Uterus (tissue), 2 donors: Measurements from ENCODE around the gene SSC4D.

ENCODE experiments used
- POLR2A ChIP-seq, 2 donors: fragments of 450-650 bp; IDR thresholded peaks; one replicate each; pipeline ENCODE4 v1.6.1; 2016; ENCODE audit warnings: antibody characterized with exemption in 2 of 2, mild to moderate bottlenecking in 1 of 2, moderate library complexity in 1 of 2
- TF ChIP-seq, protein P1 (sequence below), 4 experiments: fragments of 200-600 bp in 2 of 4; fragments of 450-650 bp in 2 of 4; sonication (generic) in 2 of 4; IDR thresholded peaks; one replicate each; pipeline ENCODE4 v1.5.1; 2016 to 2019; ENCODE audit warnings: antibody characterized with exemption in 4 of 4, mild to moderate bottlenecking in 2 of 4, moderate library complexity in 1 of 4

DNA sequence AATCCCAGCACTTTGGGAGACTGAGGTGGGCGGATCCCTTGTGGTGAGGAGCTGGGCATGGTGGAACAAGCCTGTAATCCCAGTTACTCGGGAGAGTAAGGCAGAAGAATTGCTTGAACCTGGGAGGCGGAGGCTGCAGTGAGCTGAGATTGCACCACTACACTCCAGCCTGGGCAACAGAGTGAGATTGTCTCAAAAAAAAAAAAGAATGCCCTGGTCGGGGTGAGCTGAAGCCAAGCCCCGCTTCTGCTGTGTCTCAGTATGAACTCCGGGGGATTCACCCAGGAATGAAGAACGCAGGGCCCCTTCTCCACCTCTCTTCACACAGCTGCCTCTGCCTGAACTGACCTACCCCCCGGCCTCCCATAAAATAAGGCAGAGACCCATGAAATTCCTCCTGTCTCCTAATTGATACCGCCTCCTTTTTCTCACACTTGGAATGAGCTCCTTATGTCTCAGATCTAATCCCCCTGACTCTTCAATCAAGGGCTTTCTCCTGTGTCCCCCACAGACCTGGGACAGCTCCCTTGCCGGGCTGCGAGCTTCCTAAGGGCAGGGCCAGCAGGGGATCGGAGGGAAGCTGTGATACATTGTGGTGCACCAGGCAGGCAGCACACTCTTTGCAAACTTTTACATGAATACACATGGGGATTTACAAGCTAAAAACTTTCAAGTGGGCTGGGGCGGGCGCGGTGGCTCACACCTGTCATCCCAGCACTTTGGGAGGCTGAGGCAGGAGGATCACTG, 14.3 kb upstream of the SSC4D start:
- TF ChIP-seq, protein P1, sequence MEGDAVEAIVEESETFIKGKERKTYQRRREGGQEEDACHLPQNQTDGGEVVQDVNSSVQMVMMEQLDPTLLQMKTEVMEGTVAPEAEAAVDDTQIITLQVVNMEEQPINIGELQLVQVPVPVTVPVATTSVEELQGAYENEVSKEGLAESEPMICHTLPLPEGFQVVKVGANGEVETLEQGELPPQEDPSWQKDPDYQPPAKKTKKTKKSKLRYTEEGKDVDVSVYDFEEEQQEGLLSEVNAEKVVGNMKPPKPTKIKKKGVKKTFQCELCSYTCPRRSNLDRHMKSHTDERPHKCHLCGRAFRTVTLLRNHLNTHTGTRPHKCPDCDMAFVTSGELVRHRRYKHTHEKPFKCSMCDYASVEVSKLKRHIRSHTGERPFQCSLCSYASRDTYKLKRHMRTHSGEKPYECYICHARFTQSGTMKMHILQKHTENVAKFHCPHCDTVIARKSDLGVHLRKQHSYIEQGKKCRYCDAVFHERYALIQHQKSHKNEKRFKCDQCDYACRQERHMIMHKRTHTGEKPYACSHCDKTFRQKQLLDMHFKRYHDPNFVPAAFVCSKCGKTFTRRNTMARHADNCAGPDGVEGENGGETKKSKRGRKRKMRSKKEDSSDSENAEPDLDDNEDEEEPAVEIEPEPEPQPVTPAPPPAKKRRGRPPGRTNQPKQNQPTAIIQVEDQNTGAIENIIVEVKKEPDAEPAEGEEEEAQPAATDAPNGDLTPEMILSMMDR (IDR thresholded peaks at IDR 0.05), result no peak
- no peak for TF ChIP-seq POLR2A (IDR thresholded peaks at IDR 0.05)
